GM19043 (cell line): ENCODE measurements around the gene PDZD2.

Source experiments
- ATAC-seq: cut with Tn5 transposase; IDR thresholded peaks from one replicate; pipeline ENCODE4 v1.9.1; 2021; ENCODE audit warnings: low read depth; ENCODE audit not compliant: unreplicated experiment

The PDZD2 gene

GRCh38 chr5:31637851-31638250, 1.1 kb upstream of the PDZD2 start:
- ATAC-seq, result no peak

GRCh38 chr5:31638345-31638744, 586 bp upstream of the PDZD2 start:
- no peak for ATAC-seq

- ATAC-seq, result peak; percentile 2
Observed at GRCh38 chr5:31639481-31640411, 815 bp downstream of the PDZD2 start.

GRCh38 chr5:31640573-31640972, 1.6 kb downstream of the PDZD2 start:
- no peak for ATAC-seq

- no peak for ATAC-seq
Observed at GRCh38 chr5:31641059-31641458, 2.1 kb downstream of the PDZD2 start.

GRCh38 chr5:31641575-31641974, 2.6 kb downstream of the PDZD2 start:
- no peak for ATAC-seq

- ATAC-seq, result no peak
Observed at GRCh38 chr5:31645420-31646081, 6.6 kb downstream of the PDZD2 start.

- no peak for ATAC-seq
Observed at GRCh38 chr5:31648326-31648725, 9.4 kb downstream of the PDZD2 start.

- no peak for ATAC-seq
Observed at GRCh38 chr5:31651241-31651640, 12.3 kb downstream of the PDZD2 start.

GRCh38 chr5:31655491-31655890, 16.6 kb downstream of the PDZD2 start:
- ATAC-seq, result no peak

GRCh38 chr5:31656806-31657205, 17.9 kb downstream of the PDZD2 start:
- no peak for ATAC-seq

GRCh38 chr5:31657315-31657979, 18.5 kb downstream of the PDZD2 start:
- no peak for ATAC-seq

- no peak for ATAC-seq
Observed at GRCh38 chr5:31661257-31661656, 22.3 kb downstream of the PDZD2 start.

- ATAC-seq, result no peak
Observed at GRCh38 chr5:31663519-31663918, 24.6 kb downstream of the PDZD2 start.

GRCh38 chr5:31664566-31664965, 25.6 kb downstream of the PDZD2 start:
- ATAC-seq, result no peak

- ATAC-seq, result no peak
Observed at GRCh38 chr5:31671339-31671741, 32.4 kb downstream of the PDZD2 start.

GRCh38 chr5:31674371-31674951, 35.5 kb downstream of the PDZD2 start:
- ATAC-seq, result no peak

GRCh38 chr5:31675472-31675871, 36.5 kb downstream of the PDZD2 start:
- no peak for ATAC-seq

- ATAC-seq, result no peak
Observed at GRCh38 chr5:31678180-31678579, 39.2 kb downstream of the PDZD2 start.

- ATAC-seq, result no peak
Observed at GRCh38 chr5:31680528-31680927, 41.6 kb downstream of the PDZD2 start.

- no peak for ATAC-seq
Observed at GRCh38 chr5:31682025-31682424, 43.1 kb downstream of the PDZD2 start.
